IMR-90 (cell line): Measurements from ENCODE around the gene RXRG. TPM values are rescaled to one million over a fixed set of nuclear protein-coding genes. Genes with fewer than 3 reads are reported as not detected.
A peak's percentile ranks its signal among the peaks of the same experiment; 100 is the strongest.

Source experiments
- ATAC-seq: fragments of 200-7000 bp; cut with Tn5 transposase; 2 replicates; pipeline ENCODE4 v1.9.1; 2020; ENCODE audit warnings: low read depth, mild to moderate bottlenecking, moderate library complexity
- BruUV-seq: library from RNA; stranded (reverse); fragments of 400-500 nt; replicated peaks from 2 replicates; lab custom pipeline; 2021; lab: Mats Ljungman, UMichigan
- CTCF ChIA-PET: fragments of 300-600 bp; formaldehyde crosslinking; extraction: SDS; loops from one replicate; lab custom pipeline; 2021; ENCODE audit warnings: antibody characterized with exemption; lab: Yijun Ruan, JAX
- POLR2A ChIA-PET: fragments of 300-600 bp; sonication (Branson Sonifier 250); formaldehyde crosslinking; loops from one replicate; lab custom pipeline; 2022; ENCODE audit warnings: antibody characterized with exemption; ENCODE audit not compliant: unreplicated experiment; lab: Charles Lee
- DNase-seq: peaks from one replicate; pipeline ENCODE4 v3.0.0; 2013
- H2AFZ ChIP-seq: replicated peaks from 2 replicates; pipeline ENCODE3; 2013; ENCODE audit warnings: low read length, mild to moderate bottlenecking; ENCODE audit not compliant: poor library complexity
- H2AK5ac ChIP-seq: 2 replicates; pipeline ENCODE4 v1.6.1; 2013; ENCODE audit warnings: low read depth, low read length, inconsistent platforms
- H2AK9ac ChIP-seq: replicated peaks from 2 replicates; pipeline ENCODE3; 2013; ENCODE audit warnings: mild to moderate bottlenecking, low read depth, low read length, moderate library complexity; ENCODE audit not compliant: poor library complexity
- H2BK120ac ChIP-seq: 2 replicates; pipeline ENCODE4 v1.6.1; 2013; ENCODE audit warnings: low read depth, low read length, inconsistent platforms
- H2BK15ac ChIP-seq: 3 replicates; pipeline ENCODE4 v1.6.1; 2013; ENCODE audit warnings: low read depth, low read length, inconsistent platforms
- H2BK20ac ChIP-seq: 2 replicates; pipeline ENCODE4 v1.6.1; 2013; ENCODE audit warnings: low read depth, mild to moderate bottlenecking, inconsistent platforms, low read length, moderate library complexity
- H2BK5ac ChIP-seq: 2 replicates; pipeline ENCODE4 v1.6.1; 2013; ENCODE audit warnings: mild to moderate bottlenecking, low read depth, low read length, inconsistent platforms; ENCODE audit not compliant: poor library complexity, severe bottlenecking
- H3K14ac ChIP-seq: replicated peaks from 2 replicates; pipeline ENCODE4 v1.6.1; 2013; ENCODE audit warnings: low read depth, low read length, inconsistent platforms
- H3K18ac ChIP-seq: 2 replicates; pipeline ENCODE4 v1.6.1; 2013; ENCODE audit warnings: low read depth, low read length, control low read depth
- H3K23ac ChIP-seq: 2 replicates; pipeline ENCODE4 v1.6.1; 2013; ENCODE audit warnings: low read depth, low read length, inconsistent platforms
- H3K27ac ChIP-seq: 2 replicates; pipeline ENCODE4 v1.5.1; 2013; ENCODE audit warnings: mild to moderate bottlenecking, control low read depth, low read length; ENCODE audit not compliant: insufficient read depth
- H3K27me3 ChIP-seq: 2 replicates; pipeline ENCODE4 v1.6.1; 2013; ENCODE audit warnings: low read length; ENCODE audit not compliant: control insufficient read depth, insufficient read depth
- H3K36me3 ChIP-seq: 2 replicates; pipeline ENCODE4 v1.6.1; 2013; ENCODE audit warnings: low read length, mixed read lengths; ENCODE audit not compliant: control insufficient read depth, insufficient read depth
- H3K4ac ChIP-seq: 2 replicates; pipeline ENCODE4 v1.6.1; 2013; ENCODE audit warnings: low read depth, low read length, inconsistent platforms
- H3K4me1 ChIP-seq: 2 replicates; pipeline ENCODE4 v1.6.1; 2013; ENCODE audit warnings: low read length, mixed read lengths; ENCODE audit not compliant: control insufficient read depth, insufficient read depth
- H3K4me2 ChIP-seq: 2 replicates; pipeline ENCODE4 v1.6.1; 2013; ENCODE audit warnings: low read depth, mild to moderate bottlenecking, control low read depth, low read length, moderate library complexity
- H3K4me3 ChIP-seq: 2 replicates; pipeline ENCODE4 v1.5.1; 2013; ENCODE audit warnings: low read depth, mild to moderate bottlenecking, control low read depth, low read length, moderate library complexity; ENCODE audit not compliant: insufficient read depth
- H3K56ac ChIP-seq: 2 replicates; pipeline ENCODE4 v1.6.1; 2013; ENCODE audit warnings: low read length, inconsistent platforms; ENCODE audit not compliant: insufficient read depth; ENCODE audit errors: extremely low read depth
- H3K79me1 ChIP-seq, 2 experiments: 2 replicates each; pipeline ENCODE4 v1.6.1; 2013; ENCODE audit warnings: low read length in 2 of 2, inconsistent platforms in 1 of 2, low read depth in 1 of 2
- H3K9ac ChIP-seq: 2 replicates; pipeline ENCODE4 v1.6.1; 2013; ENCODE audit warnings: low read depth, low read length, control low read depth
- H3K9me1 ChIP-seq: 2 replicates; pipeline ENCODE4 v1.6.1; 2013; ENCODE audit warnings: low read length, inconsistent platforms; ENCODE audit not compliant: insufficient read depth
- H3K9me3 ChIP-seq: 2 replicates; pipeline ENCODE4 v1.6.1; 2013; ENCODE audit warnings: low read length; ENCODE audit not compliant: control insufficient read depth, insufficient read depth
- H4K20me1 ChIP-seq: 2 replicates; pipeline ENCODE4 v1.6.1; 2013; ENCODE audit warnings: low read length, inconsistent platforms; ENCODE audit not compliant: insufficient read depth
- H4K5ac ChIP-seq: 2 replicates; pipeline ENCODE4 v1.6.1; 2013; ENCODE audit warnings: mild to moderate bottlenecking, low read depth, low read length, control low read depth
- H4K8ac ChIP-seq, 2 experiments: 2 replicates each; pipeline ENCODE4 v1.6.1; 2013; ENCODE audit warnings: low read depth in 2 of 2, low read length in 2 of 2, control low read depth in 1 of 2, inconsistent platforms in 1 of 2
- H4K91ac ChIP-seq: 2 replicates; pipeline ENCODE4 v1.6.1; 2013; ENCODE audit warnings: low read depth, low read length, inconsistent platforms; ENCODE audit not compliant: insufficient read depth
- CEBPB ChIP-seq: IDR thresholded peaks from 2 replicates; pipeline ENCODE4 v1.6.1; 2012; ENCODE audit warnings: low read depth, low read length, improper control_type of control experiment
- RAD21 ChIP-seq: IDR thresholded peaks from 2 replicates; pipeline ENCODE4 v1.6.1; 2012; ENCODE audit warnings: low read length, improper control_type of control experiment
- SMC3 ChIP-seq: fragments of 150-350 bp; IDR thresholded peaks from 2 replicates; pipeline ENCODE4 v1.6.1; 2016; ENCODE audit warnings: low read depth, mild to moderate bottlenecking, antibody characterized with exemption, low read length, moderate library complexity
- WGBS, 2 experiments: methylation state at CpG; one replicate each; pipeline versions ENCODE4 v1.1.5 to v1.1.7; 2013; ENCODE audit warnings: missing lambda C conversion rate in 2 of 2; ENCODE audit not compliant: insufficient read length in 1 of 2; ENCODE audit errors: extremely low coverage in 2 of 2; 5-methylcytosine and 5-hydroxymethylcytosine counted together
- dilution Hi-C: fragments of 300-500 bp; cut with HindIII; formaldehyde crosslinking; loops from one replicate; pipeline ENCODE4 v1.14.3; 2018; ENCODE audit warnings: low sequenced_read_pairs; ENCODE audit not compliant: unreplicated experiment
- in situ Hi-C: fragments of 300-500 bp; cut with MboI; formaldehyde crosslinking; loops from 3 replicates; pipeline ENCODE4 v1.14.3; 2019; ENCODE audit warnings: low sequenced_read_pairs, inconsistent platforms, mixed read lengths
- intact Hi-C: fragments of 100-400 bp; cut with micrococcal nuclease; formaldehyde crosslinking; loops from 2 replicates; pipeline ENCODE4 v1.10.0; 2022
- polyA plus RNA-seq, 3 experiments: library from polyadenylated mRNA; depleted of rRNA; stranded (reverse); fragments of >200 nt; gene quantifications; 2 replicates each; pipeline ENCODE4 v1.2.3, GENCODE V29; 2012; ENCODE audit warnings: low replicate concordance in 1 of 3
- total RNA-seq: library from RNA; depleted of rRNA; stranded (reverse); fragments of >200 nt; gene quantifications from 2 replicates; pipeline ENCODE4 v1.2.3, GENCODE V29; 2012

Gene RXRG
- total and polyA plus RNA-seq, 2 of the 4 experiments (the other 2 are of a cell fraction) = not detected

DNA sequence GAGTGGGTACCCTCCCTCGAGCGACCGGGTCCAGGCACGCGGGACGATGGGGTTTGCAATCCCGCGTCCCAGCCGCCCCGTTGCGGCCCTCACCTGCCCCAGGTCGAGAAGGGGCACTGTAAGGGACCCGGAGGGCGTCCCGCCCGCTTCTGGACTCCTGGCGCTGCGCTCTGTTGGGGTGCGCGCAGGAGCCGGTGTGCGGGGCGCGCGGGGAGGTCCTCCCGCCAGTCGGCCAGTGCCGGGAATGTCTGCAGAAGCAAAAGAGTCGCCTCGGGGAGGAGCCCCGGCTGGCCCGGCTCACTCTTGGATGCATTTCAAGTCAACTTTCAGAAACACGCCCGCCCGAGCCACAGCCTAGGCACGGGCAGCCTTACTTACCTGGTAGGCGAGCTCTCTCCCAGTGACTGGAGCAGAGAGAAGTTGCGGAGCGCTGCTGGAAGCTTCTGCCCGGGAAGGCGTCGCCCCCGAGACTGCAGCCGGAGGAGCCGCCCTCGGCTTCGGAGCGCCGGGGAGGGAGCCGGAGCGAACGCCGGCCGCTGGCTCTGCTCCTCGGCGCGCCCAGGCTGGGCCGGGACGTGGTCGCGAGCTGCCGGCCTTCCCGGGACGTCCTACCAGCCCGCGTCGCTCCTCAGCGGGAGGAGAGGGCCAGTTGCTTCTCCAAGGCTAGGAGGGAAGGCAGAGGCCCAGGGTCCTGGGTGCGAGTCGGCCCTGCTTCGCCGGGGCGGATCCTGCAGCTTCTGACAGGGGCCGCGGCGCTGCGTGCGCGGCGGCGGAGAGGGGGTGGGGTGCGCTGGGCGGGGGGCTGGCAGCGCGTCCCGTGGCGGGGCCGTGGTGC is 88.7 kb downstream of the RXRG start, which contains the start of gene LMX1A:
TSS of gene LMX1A (minus strand) at position 739 of the 835 bp plus-strand sequence. CDS start 1,156 bp downstream, outside the sequence.
- H3K4me1 ChIP-seq = no peaks in the 10 kb centered on the region
- no peaks in the 10 kb centered on the region for H3K9me1 ChIP-seq
- POLR2A ChIA-PET = no interaction called here
- H2AK5ac ChIP-seq = no peak within 1 kb of the TSS
- H3K36me3 ChIP-seq = no peaks in the 10 kb centered on the region
- H3K27ac ChIP-seq = no peak within 1 kb of the TSS
- in situ Hi-C loops = no loop called here
- ATAC-seq = no peak; the same call in 1 of the 2 replicates
- TF ChIP-seq CEBPB (no peak), SMC3 (no peak), RAD21 (no peak)
- H2BK20ac ChIP-seq = no peak within 1 kb of the TSS
- dilution Hi-C loops = no loop called here
- WGBS, 2 experiments = 3% methylated on average over 34 of the region's 88 CpGs; no CpG with 5 or more reads in 1 of the 2 experiments
- no peak within 1 kb of the TSS for H3K4ac ChIP-seq
- H2BK120ac ChIP-seq = no peak within 1 kb of the TSS
- H2AFZ ChIP-seq = peak within 1 kb of the TSS; percentile 58
- H3K79me1 ChIP-seq = no peaks in the 10 kb centered on the region
- H4K8ac ChIP-seq = no peak within 1 kb of the TSS
- no TSS peak for BruUV-seq
- H2AK9ac ChIP-seq = no peak within 1 kb of the TSS
- H3K9me3 ChIP-seq = no peaks in the 10 kb centered on the region
- no peak within 1 kb of the TSS for H3K23ac ChIP-seq
- no peak for DNase-seq
- CTCF ChIA-PET = no interaction called here
- no peak within 1 kb of the TSS for H3K9ac ChIP-seq
- H4K20me1 ChIP-seq = no peaks in the 10 kb centered on the region
- no peak within 1 kb of the TSS for H3K4me3 ChIP-seq
- H3K14ac ChIP-seq = no peak within 1 kb of the TSS
- peaks cover 56% of the 10 kb centered on the region for H3K27me3 ChIP-seq
- H4K5ac ChIP-seq = no peak within 1 kb of the TSS
- H3K18ac ChIP-seq = no peak within 1 kb of the TSS
- intact Hi-C loops = no loop called here
- no peak within 1 kb of the TSS; the same call in 1 of the 2 replicates for H3K4me2 ChIP-seq
- no peak within 1 kb of the TSS for H3K56ac ChIP-seq
- H2BK5ac ChIP-seq = no peak within 1 kb of the TSS
- no peak within 1 kb of the TSS for H4K91ac ChIP-seq
- no peak within 1 kb of the TSS for H2BK15ac ChIP-seq
